GM19240 (cell line): Measurements from ENCODE around the gene SLC17A5.
"Not testable (repeated sequence)": the region's sequence is repeated elsewhere in the genome, so short reads cannot be mapped to it uniquely, and the experiment has no call there.

Experiments used
- DNase-seq: peaks from one replicate; pipeline ENCODE4 v3.0.0; 2011; ENCODE audit warnings: low spot score; ENCODE audit not compliant: insufficient read length

Gene SLC17A5, protein sequence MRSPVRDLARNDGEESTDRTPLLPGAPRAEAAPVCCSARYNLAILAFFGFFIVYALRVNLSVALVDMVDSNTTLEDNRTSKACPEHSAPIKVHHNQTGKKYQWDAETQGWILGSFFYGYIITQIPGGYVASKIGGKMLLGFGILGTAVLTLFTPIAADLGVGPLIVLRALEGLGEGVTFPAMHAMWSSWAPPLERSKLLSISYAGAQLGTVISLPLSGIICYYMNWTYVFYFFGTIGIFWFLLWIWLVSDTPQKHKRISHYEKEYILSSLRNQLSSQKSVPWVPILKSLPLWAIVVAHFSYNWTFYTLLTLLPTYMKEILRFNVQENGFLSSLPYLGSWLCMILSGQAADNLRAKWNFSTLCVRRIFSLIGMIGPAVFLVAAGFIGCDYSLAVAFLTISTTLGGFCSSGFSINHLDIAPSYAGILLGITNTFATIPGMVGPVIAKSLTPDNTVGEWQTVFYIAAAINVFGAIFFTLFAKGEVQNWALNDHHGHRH

DNA sequence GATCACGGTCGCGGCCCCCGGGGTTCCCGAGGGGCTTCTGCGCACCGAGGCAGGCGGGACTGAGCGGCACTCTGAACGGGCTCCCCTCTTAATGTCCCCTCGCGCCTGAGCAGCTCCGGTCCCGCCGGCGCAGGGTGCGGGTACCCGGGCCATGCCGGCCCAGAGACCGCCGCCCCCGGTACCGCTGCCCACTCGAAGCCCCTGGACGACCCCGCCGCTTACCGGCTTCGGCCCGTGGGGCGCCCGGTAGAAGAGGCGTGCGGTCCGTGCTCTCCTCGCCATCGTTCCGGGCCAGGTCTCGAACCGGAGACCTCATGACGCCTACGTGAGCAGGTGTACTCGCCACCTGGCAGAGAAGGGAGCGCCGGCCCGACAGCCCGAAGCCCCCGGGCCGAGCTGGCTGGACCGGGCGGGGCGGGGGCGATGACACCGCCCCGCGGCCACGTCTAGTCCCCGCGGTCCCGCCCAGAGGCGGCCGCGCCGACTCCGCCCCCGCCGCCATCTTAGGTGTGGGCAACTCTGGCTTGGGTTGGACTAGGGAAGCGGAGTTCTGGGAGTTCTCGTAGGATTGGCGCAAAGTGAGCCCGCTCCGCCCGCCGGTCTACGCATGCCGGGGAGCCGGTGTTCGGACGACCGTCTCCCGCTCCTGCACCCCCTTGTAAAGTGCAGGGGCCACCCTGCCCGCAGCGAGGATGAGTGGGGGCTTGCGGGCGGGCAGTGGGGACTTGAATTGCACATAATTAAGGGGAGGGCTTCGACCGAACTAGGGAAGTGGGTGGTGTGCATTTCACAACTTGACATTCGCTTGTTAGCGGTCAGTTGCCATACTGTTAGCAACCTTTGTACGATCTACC, at the start of gene SLC17A5:
SLC17A5 (minus strand) TSS at position 422 of the 854 bp plus-strand sequence; CDS start at position 316, 106 bp downstream.
- peak; percentile 88 for DNase-seq

DNA sequence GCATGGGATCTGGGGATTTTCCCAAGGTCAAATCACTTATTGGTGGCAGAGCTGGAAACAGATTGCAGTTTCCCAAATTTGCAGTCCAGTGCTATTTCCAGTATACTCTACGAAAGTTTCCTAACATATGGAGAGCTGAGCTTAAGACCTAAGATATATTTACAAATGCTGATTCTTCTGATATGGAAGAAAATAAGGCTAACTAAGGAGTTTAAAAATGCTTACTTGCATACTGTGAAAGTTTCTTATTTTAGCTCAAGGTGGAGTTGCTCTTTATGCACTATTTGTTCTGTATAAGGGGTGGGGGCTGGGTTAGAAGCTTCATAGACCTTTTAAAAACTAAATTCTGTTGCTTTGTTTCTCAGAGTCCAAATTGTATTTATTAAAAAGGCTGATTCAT, 49.7 kb upstream of the SLC17A5 start:
- no peak for DNase-seq

DNA sequence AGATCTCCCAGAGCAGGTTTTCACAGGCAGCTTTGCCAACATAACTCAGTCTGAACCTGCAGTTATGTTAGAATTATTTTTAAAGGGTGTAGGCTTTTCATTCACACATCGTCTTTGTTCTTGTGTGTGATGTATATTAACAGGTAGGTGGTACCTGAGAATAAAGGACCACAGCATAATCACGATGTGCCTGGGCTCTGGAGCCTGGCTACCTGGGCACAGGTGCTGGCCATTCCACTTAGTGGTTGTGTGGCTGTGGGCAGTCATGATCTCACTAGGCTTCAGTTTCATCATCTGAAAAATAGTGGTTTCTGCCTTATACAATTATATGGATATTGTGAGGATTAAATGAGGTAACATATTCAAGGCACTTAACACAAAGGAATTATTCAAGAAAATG, 48.7 kb upstream of the SLC17A5 start:
- no peak for DNase-seq

DNA sequence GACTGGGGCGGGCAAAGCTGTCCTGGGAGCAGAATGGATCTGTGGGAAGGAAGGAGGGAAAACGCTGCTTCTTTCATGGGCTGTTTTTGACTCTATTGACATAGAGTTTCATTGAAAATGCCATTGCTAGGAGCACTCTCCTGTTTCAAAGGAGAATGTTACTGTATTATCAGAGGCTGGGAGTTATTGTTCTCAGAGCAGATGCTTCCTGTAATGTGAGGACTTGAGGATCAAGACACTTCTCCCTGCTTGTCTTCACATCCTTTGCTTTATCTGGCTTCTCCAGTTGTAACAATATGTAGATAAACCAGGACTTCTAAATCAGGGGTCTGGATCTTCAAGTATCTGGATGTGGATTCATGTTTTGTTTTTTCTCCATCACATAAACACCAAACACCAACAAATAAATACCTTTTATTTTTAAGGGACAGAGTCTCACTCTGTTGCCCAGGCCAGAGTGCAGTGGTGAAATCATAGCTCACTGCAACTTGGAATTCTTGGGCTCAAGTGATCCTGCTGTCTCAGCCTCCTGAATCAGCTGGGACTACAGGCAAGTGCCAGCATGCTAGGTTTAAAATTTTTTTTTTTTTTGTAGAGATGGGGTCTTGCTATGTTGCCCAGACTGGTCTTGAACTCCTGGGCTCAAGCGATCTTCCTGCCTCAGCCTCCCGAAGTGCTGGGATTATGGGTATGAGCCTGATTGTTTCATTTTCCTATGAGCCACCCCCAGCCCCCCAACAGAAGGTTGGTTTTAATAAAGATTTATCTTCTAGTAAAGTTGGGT, 46.1 kb upstream of the SLC17A5 start:
- DNase-seq = no peak

DNA sequence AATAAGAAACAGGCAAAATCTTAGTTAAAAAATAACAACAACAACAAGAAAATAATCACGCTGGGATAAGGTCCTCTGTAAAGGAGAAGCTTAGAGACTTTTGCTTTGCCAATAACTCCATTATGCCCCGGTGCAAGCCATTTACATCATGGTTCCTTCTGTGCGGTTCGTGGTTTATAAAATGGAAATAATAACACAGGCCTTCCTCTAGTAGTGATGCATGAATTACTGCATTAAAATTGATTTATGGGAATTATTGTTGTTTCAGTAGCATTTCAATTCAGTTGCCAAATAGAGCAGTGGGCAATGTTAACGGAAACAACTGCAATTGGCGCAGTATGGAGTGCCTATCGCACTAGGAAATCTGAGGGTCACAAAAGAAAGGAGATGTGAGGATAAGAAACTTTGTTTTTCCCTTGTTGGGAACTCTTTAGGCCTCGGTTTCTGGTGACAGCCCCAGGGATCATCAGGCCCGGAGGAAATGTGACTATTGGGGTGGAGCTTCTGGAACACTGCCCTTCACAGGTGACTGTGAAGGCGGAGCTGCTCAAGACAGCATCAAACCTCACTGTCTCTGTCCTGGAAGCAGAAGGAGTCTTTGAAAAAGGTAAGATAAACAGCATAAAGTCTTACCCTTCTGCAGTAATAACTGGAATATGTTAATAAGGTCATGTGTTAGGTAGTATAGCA, 43.3 kb upstream of the SLC17A5 start:
- no peak for DNase-seq

DNA sequence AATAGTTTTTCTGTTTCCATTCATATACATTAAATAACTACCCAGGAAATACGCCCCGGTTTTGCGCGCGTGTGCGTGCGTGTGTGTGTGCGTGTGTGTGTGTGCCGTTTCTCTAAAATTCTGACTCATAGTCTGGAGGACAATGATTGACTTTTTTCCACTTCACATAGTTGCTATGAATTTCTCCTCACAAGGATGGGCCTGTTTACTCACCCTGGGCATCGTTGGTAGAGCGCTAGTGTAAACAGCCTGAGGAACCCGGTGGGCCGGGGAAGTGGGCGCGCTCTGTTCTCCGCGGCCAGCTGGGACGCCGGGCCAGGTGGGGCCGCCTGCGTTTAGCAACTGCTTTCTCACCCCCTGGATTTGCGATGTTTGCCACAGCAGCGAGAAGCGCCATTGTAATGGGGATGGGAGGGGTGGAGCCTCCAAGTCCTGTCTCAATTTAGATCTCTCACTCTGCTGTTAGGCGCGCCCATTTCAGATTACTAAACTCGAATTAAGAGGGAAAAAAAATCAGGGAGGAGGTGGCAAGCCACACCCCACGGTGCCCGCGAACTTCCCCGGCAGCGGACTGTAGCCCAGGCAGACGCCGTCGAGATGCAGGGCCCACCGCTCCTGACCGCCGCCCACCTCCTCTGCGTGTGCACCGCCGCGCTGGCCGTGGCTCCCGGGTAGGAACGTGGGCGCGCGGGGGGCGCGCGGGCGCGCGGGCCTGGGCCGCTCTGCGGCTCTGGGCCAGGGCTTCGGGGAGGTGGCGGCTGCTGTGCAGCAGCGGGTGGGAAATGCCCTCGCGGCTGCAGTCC, 42.0 kb upstream of the SLC17A5 start, which contains the start of gene CD109:
CD109 (plus strand) TSS at position 585 of the 803 bp plus-strand sequence; CDS start at position 598, 13 bp downstream.
- no peak for DNase-seq

DNA sequence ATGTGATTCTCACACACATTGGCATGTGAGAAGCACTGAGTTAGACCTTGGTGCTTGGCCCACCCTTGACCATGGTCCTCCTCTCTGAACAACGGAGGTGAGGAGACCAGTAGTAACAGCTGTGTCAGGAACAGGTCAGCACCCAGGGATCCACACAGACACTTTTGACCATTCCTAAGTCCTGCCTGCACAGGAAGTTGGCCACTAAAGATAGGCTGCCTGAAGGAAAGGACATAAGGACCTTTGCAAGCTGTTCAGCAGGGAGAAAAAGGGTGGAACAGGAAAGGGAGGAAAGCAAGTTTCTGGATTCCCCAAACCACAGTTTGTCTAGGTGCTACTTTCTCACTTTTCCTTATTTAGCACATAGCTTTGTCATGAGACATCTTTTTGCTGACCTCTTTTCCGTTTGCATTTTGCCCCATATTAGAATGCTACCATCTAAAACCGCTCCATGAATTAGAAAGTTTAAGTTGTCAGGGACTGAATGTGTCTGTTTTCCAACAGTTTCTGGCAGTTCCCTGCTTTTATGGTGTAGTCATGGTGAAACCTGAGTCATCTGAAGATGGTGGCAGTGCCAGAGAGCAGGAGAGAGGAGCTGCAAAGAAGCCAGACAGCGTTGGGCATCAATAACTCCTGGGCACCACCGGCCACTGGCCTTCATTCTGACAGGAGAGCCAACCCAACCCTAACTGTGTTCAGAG, 41.1 kb upstream of the SLC17A5 start:
- no peak for DNase-seq

DNA sequence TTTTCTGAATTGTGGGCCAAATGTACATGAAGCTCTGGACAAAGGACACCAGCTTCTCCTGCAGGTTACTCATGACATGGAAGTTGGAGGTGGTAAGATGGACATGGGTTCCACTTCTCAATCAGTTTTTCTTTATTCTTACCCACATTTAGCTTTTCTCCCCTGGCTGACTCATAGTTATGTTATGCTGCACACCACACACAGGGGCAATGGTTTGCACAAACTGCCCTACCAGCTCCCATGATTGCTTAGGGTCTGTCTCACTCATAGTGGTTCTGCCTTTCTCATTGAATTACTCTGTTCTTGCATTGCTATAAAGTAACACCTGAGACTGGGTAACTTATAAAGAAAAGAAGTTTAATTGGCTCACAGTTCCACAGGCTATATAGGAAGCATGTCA, 37.7 kb upstream of the SLC17A5 start:
- no peak for DNase-seq

DNA sequence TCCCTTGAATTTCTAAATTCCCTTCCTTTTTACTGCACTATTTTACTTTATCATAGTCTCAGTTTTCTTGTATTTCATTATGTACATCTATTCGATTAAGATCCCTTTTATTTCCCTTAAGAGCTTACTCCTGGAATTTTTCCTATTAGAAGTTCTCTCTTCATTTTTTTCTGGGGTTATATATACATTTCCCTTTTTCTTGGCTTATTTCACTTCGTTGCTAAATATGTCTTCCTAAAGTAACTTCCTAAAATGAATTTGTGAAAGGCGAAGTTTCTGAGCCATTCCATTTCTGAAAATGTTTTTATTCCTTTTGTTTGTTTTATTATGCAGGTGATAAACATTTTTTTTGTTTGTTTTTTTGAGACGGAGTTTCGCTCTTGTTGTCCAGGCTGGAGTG, 36.3 kb upstream of the SLC17A5 start:
- no peak for DNase-seq

DNA sequence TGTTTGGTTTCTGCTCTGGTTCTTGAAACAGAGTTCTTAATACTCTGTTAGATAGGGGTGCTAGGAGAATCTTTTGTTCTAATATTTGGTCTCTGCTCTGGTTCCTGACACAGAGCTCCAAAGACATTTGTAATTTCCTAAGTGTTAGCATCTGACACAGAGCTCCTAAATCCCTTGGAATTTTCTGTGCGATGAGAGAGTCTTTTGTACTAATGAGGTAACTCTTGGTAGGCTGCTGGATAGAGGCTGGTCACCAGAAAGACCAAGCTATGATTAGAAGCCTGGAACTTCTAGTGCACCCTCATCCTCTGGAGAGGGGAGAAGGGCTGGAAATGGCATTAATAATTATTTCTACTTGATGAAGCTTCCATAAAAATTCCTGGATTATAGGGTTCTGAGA, 34.6 kb upstream of the SLC17A5 start:
- DNase-seq = no peak

DNA sequence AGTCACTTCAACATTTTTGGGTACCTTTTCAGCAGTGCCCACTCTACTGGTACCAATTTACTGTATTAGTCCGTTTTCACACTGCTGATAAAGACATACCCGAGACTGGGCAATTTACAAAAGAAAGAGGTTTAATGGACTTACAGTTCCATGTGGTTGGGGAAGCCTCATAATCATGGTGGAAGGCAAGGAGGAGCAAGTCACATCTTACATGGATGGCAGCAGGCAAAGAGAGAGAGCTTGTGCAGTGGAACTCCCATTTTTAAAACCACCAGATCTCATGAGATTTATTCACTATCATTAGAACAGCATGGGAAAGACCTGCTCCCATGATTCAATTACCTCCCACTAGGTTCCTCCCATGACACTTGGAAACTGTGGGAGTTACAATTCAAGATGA, 29.8 kb upstream of the SLC17A5 start:
- DNase-seq = not testable (repeated sequence)

DNA sequence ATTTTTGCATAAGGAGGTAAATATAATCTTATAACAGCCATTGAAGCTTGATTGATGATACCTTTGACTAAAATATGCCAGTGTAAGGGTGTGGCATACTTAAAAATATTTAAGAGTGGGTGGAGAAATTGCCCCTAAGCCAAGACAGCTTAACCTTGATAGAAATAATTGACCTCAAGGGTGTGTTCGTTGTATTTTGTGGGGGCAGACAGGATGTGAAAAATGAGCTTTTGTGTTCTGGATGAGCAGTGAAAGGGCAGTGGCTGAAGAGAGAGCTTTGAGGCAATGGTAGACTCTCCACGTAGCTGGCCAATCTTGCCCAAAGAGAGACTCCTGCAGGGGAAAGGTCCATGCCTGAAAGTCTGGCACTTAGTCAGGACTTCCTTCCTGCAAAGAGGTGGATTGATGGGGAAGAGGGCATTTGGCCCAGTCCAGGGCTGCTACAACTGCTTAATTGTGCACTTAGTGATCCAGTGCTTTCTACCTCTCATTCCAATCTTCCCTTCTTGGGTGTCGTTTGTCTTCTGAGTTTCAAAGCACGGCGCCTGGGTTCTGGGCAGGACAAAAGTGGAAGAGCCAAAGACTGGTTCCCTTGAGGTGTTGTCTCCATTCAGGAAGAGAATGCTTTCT, 26.6 kb upstream of the SLC17A5 start:
- DNase-seq = no peak

DNA sequence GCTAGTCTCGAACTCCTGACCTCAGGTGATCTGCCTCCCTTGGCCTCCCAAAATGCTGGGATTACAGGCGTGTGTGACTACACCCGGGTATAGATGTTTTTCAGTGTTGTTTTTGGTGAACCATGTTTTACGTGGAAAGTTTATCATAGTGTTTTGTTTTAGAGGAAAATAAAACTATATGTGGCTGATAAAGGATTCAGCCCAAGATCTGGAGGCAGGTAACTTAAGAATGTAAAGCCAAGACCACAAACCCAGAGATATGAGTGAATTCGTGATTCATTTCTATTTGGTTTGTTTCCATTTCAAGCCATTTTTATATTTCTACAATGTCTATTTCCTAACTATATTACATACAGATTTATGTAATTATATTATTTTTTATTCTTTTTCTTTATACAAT, 26.1 kb upstream of the SLC17A5 start:
- DNase-seq = not testable (repeated sequence)

DNA sequence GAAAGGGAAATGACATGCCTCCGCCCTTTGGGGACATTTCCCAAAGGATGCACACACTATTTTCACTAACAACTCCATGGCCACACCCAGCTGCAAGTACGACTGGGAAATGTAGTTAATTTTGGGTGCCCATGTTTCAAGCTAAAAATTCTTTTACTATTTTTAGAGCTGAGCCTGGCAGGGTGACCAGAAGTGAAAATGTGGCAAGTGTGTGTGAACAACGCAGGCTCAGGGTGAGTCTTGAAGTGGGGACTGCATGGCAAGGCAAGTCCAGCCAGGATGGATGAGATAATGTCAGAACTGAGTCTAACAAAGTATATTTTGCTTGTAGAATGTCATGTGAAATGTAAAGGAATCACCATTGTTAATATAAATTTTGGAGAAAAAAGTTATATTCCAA, 25.2 kb upstream of the SLC17A5 start:
- no peak for DNase-seq

DNA sequence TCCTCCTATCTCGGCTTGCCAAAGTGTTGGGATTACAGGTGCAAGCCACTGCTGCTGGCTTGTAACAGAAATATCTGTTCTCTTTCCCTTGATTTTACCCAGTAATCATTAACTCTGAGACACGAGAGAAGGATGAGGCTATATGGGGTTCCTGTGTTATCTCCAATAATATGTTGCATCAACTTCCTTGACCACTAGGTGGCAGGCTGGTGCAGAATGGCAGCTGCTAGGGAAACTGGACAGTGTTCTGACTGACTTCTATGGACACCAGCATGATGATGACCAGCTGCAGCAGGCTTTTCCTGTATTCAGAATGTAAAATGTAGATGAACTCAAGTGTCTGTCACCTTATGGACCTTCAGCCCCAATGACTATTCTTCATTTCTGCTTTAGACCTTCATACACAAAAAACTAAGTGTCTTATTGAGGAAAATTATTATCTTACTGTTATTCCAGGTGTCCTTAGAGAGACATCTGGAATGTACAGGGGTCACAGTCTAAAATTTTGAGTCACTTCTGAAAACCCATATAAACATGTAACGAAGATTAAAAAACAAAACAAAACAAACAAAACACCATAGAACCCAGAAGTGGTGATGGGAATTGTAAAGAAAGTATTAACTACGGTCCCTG, 21.8 kb upstream of the SLC17A5 start:
- peak; percentile 45 for DNase-seq

DNA sequence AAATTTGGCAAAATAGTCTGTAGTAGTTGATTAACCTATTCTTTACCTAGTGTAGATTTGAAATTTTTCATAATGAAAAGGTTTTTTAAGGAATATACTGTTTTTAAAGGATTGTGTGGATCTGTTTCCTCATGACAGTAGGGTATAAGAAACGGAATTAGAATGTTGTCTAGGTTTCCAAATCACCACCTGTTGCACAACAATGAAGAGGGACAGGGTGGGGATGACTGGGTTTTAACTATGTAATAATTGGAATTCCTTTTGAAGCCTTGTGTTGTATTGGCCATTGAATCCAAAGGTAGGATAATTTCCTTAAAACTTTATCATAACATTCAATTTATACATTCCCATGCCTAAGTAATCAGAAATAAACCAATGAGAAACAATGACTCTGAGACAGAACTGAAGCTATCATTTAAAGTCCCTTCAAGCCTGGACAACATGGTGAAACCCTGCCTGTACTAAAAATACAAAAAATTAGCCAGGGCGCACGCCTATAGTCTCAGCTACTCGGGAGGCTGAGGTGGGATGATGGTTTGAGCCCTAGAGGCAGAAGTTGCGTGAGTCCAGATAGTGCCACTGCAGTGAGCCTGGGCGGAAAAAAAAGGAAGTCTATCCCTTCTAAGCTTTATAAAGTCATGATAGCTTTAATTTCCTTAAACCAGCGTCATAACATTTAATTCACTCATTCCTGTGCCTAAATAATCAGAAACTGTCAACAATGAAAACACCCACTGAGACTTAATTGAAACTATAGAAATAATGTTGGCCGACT, 18.3 kb upstream of the SLC17A5 start:
- no peak for DNase-seq

DNA sequence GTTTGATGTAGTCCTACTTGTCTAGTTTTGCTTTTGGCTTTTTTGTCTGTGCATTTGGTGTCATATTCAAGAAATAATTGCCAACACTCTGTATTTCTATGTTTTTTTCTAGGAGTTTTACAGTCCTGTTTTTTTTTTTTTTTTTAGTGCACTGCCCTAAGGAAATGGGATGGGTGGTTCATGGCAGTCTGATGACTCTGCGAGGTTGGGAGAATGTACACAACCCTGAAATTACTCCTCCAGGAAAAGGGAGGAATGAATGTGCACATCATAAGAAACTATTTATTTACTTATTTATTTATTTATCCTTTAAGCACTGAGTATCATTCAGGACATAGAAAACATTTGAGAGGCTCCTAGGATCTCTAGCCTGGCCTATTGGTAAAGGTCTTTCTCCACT, 15.2 kb upstream of the SLC17A5 start:
- DNase-seq = no peak

DNA sequence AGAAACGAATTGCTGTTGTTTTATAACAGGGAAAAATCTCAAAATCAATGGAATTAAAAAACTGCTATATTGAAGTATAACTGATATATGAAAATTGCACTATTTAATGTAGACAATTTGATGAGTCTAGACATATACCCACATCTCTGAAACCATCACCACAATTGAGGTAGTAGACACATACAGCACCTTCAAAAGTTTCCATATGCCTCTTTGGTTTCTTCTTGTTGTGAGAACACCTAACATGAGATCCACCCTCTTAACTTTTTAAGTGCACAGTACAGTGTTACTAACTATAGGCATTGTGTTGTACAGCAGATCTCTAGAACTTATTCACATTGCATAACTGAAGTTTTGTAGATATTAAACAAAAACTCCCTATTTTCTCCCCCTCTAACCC, 14.0 kb upstream of the SLC17A5 start:
- DNase-seq = no peak
